Vagina (tissue), 2 donors: ENCODE results near the gene TOMM7.

Experiments
- CTCF ChIP-seq, 3 experiments: fragments of 450-650 bp in 2 of 3; fragments of 200-600 bp in 1 of 3; sonication (generic) in 1 of 3; IDR thresholded peaks; one replicate each; pipeline ENCODE4 v1.5.1; 2017 to 2019; ENCODE audit warnings: antibody characterized with exemption in 3 of 3, mild to moderate bottlenecking in 2 of 3, moderate library complexity in 2 of 3
- POLR2A ChIP-seq, 2 donors: fragments of 450-650 bp; IDR thresholded peaks; one replicate each; pipeline ENCODE4 v1.6.1; 2017; ENCODE audit warnings: antibody characterized with exemption in 2 of 2, mild to moderate bottlenecking in 2 of 2, moderate library complexity in 2 of 2
- POLR2AphosphoS5 ChIP-seq, 2 donors: sonication (generic); formaldehyde crosslinking; IDR thresholded peaks; one replicate each; pipeline ENCODE4 v1.9.0; 2017; ENCODE audit warnings: antibody characterized with exemption in 2 of 2, mild to moderate bottlenecking in 2 of 2, low read depth in 1 of 2; ENCODE audit not compliant: insufficient read depth in 1 of 2

DNA sequence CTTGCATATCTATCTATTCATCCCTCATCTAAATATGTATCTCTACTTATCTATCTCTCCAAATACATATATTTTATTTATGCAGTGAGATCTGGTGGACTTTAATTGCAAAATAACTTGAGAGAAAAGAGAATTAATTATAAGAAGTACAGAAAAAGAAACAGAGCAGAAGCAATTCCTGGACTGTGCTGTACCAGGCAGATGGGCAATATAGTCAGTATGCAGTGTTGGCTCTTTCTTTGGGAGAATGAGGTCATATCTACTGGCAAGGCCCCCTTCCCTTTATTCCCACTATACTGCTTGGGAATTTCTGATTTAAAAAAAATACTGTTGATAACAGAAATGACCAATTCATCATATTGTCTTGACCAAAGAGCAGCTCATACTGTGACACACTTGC lies 49.0 kb upstream of the TOMM7 start:
- TF ChIP-seq CTCF (IDR thresholded peaks at IDR 0.05) (no peak), POLR2AphosphoS5 (IDR thresholded peaks at IDR 0.05; ENCODE audit: insufficient read depth in 1 of 2, low read depth in 1 of 2) (no peak), POLR2A (IDR thresholded peaks at IDR 0.05) (no peak)
